AG20443 (cell line): ENCODE data around the gene LRP4.

Source experiments
- DNase-seq: peaks from one replicate; pipeline ENCODE4 v3.0.0; 2012; ENCODE audit warnings: low spot score, mixed read lengths

The LRP4 gene

GRCh38 chr11:46845740-46846509 lies 72.4 kb downstream of the LRP4 start, which contains the start of gene CKAP5:
TSS of gene CKAP5 (minus strand) at chr11:46846280. CDS start at chr11:46821231, 25,049 bp downstream.
- peak; percentile 98 for DNase-seq

GRCh38 chr11:46845440-46845739 lies 73.0 kb downstream of the LRP4 start:
- DNase-seq, result no peak

- DNase-seq, result no peak
These were observed 78.2 kb downstream of the LRP4 start for GRCh38 chr11:46840116-46840515.

GRCh38 chr11:46838501-46838900 lies 79.8 kb downstream of the LRP4 start:
- DNase-seq, result no peak

- DNase-seq, result no peak
These were observed 80.5 kb downstream of the LRP4 start for GRCh38 chr11:46837860-46838259.

- DNase-seq, result no peak
These were observed 81.5 kb downstream of the LRP4 start for GRCh38 chr11:46836870-46837269.

GRCh38 chr11:46836431-46836830 lies 81.9 kb downstream of the LRP4 start:
- no peak for DNase-seq

- no peak for DNase-seq
These were observed 82.5 kb downstream of the LRP4 start for GRCh38 chr11:46835897-46836296.

GRCh38 chr11:46834821-46835220 lies 83.5 kb downstream of the LRP4 start:
- DNase-seq, result no peak

GRCh38 chr11:46832511-46833214 lies 85.7 kb downstream of the LRP4 start:
- no peak for DNase-seq

GRCh38 chr11:46827995-46828394 lies 90.4 kb downstream of the LRP4 start:
- DNase-seq, result no peak

GRCh38 chr11:46826310-46827044 lies 91.9 kb downstream of the LRP4 start:
- peak; percentile 94 for DNase-seq

GRCh38 chr11:46808799-46809431 lies 109.4 kb downstream of the LRP4 start:
- DNase-seq, result no peak
